Gastroesophageal sphincter (tissue), 3 donors: Measurements from ENCODE around the gene SLC2A2.

ENCODE experiments used
- POLR2A ChIP-seq, 2 donors: fragments of 450-650 bp; IDR thresholded peaks; one replicate each; pipeline ENCODE4 v1.6.1; 2017; ENCODE audit warnings: antibody characterized with exemption in 2 of 2, mild to moderate bottlenecking in 2 of 2, moderate library complexity in 1 of 2
- POLR2AphosphoS5 ChIP-seq: sonication (generic); formaldehyde crosslinking; IDR thresholded peaks from one replicate; pipeline ENCODE4 v1.6.1; 2017; ENCODE audit warnings: antibody characterized with exemption
- TF ChIP-seq, protein P1 (sequence below), 4 experiments: fragments of 200-600 bp in 2 of 4; fragments of 450-650 bp in 2 of 4; sonication (generic) in 1 of 4; IDR thresholded peaks; one replicate each; pipeline ENCODE4 v1.5.1; 2017 to 2019; ENCODE audit warnings: antibody characterized with exemption in 4 of 4, mild to moderate bottlenecking in 2 of 4, moderate library complexity in 2 of 4

GRCh38 chr3:170975283-170976189, 51.0 kb downstream of the SLC2A2 start:
- TF ChIP-seq POLR2A (IDR thresholded peaks at IDR 0.05) (no peak), POLR2AphosphoS5 (no peak)
- TF ChIP-seq, protein P1, sequence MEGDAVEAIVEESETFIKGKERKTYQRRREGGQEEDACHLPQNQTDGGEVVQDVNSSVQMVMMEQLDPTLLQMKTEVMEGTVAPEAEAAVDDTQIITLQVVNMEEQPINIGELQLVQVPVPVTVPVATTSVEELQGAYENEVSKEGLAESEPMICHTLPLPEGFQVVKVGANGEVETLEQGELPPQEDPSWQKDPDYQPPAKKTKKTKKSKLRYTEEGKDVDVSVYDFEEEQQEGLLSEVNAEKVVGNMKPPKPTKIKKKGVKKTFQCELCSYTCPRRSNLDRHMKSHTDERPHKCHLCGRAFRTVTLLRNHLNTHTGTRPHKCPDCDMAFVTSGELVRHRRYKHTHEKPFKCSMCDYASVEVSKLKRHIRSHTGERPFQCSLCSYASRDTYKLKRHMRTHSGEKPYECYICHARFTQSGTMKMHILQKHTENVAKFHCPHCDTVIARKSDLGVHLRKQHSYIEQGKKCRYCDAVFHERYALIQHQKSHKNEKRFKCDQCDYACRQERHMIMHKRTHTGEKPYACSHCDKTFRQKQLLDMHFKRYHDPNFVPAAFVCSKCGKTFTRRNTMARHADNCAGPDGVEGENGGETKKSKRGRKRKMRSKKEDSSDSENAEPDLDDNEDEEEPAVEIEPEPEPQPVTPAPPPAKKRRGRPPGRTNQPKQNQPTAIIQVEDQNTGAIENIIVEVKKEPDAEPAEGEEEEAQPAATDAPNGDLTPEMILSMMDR (IDR thresholded peaks at IDR 0.05), result no peak
